A673 (cell line): ENCODE results near the gene PEX16. TPM values are rescaled to one million over a fixed set of nuclear protein-coding genes. Genes with fewer than 3 reads are reported as not detected.

Experiments
- BruUV-seq: library from RNA; stranded (reverse); fragments of 400-500 nt; replicated peaks from 2 replicates; lab custom pipeline; 2021; lab: Mats Ljungman, UMichigan
- CTCF ChIA-PET: fragments of 300-600 bp; sonication (Branson Sonifier 250); formaldehyde crosslinking; loops from one replicate; lab custom pipeline; 2022; ENCODE audit warnings: antibody characterized with exemption; lab: Charles Lee
- POLR2A ChIA-PET: fragments of 300-600 bp; sonication (Branson Sonifier 250); formaldehyde crosslinking; loops from one replicate; lab custom pipeline; 2022; ENCODE audit warnings: antibody characterized with exemption; ENCODE audit not compliant: low non-redundant PET; lab: Charles Lee
- DNase-seq: peaks from one replicate; pipeline ENCODE4 v3.0.0-alpha.2; 2015; ENCODE audit warnings: low spot score
- H3K27ac ChIP-seq: fragments of 200-600 bp; sonication (generic); 2 replicates; pipeline ENCODE4 v1.5.1; 2016; ENCODE audit warnings: mixed run types, low read depth, mild to moderate bottlenecking, mixed read lengths, antibody characterized with exemption, low read length; ENCODE audit not compliant: poor library complexity, severe bottlenecking
- H3K27me3 ChIP-seq: fragments of 200-600 bp; sonication (generic); replicated peaks from 2 replicates; pipeline ENCODE4 v1.6.1; 2017; ENCODE audit warnings: mixed run types, low read depth, mild to moderate bottlenecking, mixed read lengths, antibody characterized with exemption, low read length; ENCODE audit not compliant: insufficient read depth, poor library complexity
- H3K36me3 ChIP-seq: fragments of 200-600 bp; sonication (generic); 2 replicates; pipeline ENCODE4 v1.6.1; 2016; ENCODE audit warnings: mixed run types, mild to moderate bottlenecking, mixed read lengths, antibody characterized with exemption, low read length; ENCODE audit not compliant: insufficient read depth, poor library complexity, severe bottlenecking
- H3K4me1 ChIP-seq: fragments of 200-600 bp; sonication (generic); 2 replicates; pipeline ENCODE4 v1.6.1; 2017; ENCODE audit warnings: mixed run types, mild to moderate bottlenecking, mixed read lengths, antibody characterized with exemption, low read length; ENCODE audit not compliant: insufficient read depth, poor library complexity, severe bottlenecking
- H3K4me3 ChIP-seq: fragments of 200-600 bp; sonication (generic); 2 replicates; pipeline ENCODE4 v1.5.1; 2016; ENCODE audit warnings: low read depth, mixed run types, mild to moderate bottlenecking, mixed read lengths, low read length; ENCODE audit not compliant: poor library complexity, severe bottlenecking
- H3K9me3 ChIP-seq: fragments of 200-600 bp; sonication (generic); 2 replicates; pipeline ENCODE4 v1.6.1; 2016; ENCODE audit warnings: mixed run types, low read depth, mild to moderate bottlenecking, mixed read lengths, antibody characterized with exemption, low read length; ENCODE audit not compliant: poor library complexity, severe bottlenecking
- EZH2 ChIP-seq: fragments of 200-600 bp; sonication (generic); IDR thresholded peaks from 2 replicates; pipeline ENCODE4 v1.6.1; 2017; ENCODE audit warnings: borderline replicate concordance, low read depth, mild to moderate bottlenecking, mixed read lengths, antibody characterized with exemption, low read length; ENCODE audit not compliant: poor library complexity, severe bottlenecking
- intact Hi-C: fragments of 100-400 bp; cut with micrococcal nuclease; formaldehyde crosslinking; loops from one replicate; pipeline ENCODE4 v1.10.0; 2022; ENCODE audit not compliant: unreplicated experiment
- total RNA-seq: library from RNA; stranded (reverse); gene quantifications from 2 replicates; pipeline ENCODE4 v1.2.3, GENCODE V29; 2021
- TF ChIP-seq, protein P1 (sequence below): fragments of 300-800, 200-600 bp; sonication (generic); conservative IDR thresholded peaks from 2 replicates; pipeline ENCODE4 v1.5.1; 2017; ENCODE audit warnings: low read depth, mild to moderate bottlenecking, antibody characterized with exemption, low read length, moderate library complexity, mixed read lengths

The PEX16 gene
- total RNA-seq, 1 experiment from 2014 or later = 64.1 TPM

- POLR2A ChIA-PET = interaction anchor here (0.6 kb wide), 1 partner anchor 296 kb away, joined by 3 read pairs; no protein-coding TSS in a partner anchor
- no peak overlapping the region for H3K4me3 ChIP-seq
- DNase-seq = no peak
- TF ChIP-seq, protein P1, sequence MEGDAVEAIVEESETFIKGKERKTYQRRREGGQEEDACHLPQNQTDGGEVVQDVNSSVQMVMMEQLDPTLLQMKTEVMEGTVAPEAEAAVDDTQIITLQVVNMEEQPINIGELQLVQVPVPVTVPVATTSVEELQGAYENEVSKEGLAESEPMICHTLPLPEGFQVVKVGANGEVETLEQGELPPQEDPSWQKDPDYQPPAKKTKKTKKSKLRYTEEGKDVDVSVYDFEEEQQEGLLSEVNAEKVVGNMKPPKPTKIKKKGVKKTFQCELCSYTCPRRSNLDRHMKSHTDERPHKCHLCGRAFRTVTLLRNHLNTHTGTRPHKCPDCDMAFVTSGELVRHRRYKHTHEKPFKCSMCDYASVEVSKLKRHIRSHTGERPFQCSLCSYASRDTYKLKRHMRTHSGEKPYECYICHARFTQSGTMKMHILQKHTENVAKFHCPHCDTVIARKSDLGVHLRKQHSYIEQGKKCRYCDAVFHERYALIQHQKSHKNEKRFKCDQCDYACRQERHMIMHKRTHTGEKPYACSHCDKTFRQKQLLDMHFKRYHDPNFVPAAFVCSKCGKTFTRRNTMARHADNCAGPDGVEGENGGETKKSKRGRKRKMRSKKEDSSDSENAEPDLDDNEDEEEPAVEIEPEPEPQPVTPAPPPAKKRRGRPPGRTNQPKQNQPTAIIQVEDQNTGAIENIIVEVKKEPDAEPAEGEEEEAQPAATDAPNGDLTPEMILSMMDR = no peak
- no peak for TF ChIP-seq EZH2
- CTCF ChIA-PET = no interaction called here
- no peaks in the 10 kb centered on the region for H3K27me3 ChIP-seq
- H3K4me1 ChIP-seq = peaks cover 10% of the 10 kb centered on the region
- BruUV-seq = TSS peak; percentile 16
- H3K9me3 ChIP-seq = no peaks in the 10 kb centered on the region
- intact Hi-C loops = no loop called here
- H3K36me3 ChIP-seq = no peaks in the 10 kb centered on the region
- no peak overlapping the region for H3K27ac ChIP-seq
Measured at GRCh38 chr11:45905095-45905494, 12.6 kb downstream of the PEX16 start.

- BruUV-seq = no TSS peak
- POLR2A ChIA-PET = no interaction called here
Measured at GRCh38 chr11:45904309-45904915, 13.3 kb downstream of the PEX16 start.

DNA sequence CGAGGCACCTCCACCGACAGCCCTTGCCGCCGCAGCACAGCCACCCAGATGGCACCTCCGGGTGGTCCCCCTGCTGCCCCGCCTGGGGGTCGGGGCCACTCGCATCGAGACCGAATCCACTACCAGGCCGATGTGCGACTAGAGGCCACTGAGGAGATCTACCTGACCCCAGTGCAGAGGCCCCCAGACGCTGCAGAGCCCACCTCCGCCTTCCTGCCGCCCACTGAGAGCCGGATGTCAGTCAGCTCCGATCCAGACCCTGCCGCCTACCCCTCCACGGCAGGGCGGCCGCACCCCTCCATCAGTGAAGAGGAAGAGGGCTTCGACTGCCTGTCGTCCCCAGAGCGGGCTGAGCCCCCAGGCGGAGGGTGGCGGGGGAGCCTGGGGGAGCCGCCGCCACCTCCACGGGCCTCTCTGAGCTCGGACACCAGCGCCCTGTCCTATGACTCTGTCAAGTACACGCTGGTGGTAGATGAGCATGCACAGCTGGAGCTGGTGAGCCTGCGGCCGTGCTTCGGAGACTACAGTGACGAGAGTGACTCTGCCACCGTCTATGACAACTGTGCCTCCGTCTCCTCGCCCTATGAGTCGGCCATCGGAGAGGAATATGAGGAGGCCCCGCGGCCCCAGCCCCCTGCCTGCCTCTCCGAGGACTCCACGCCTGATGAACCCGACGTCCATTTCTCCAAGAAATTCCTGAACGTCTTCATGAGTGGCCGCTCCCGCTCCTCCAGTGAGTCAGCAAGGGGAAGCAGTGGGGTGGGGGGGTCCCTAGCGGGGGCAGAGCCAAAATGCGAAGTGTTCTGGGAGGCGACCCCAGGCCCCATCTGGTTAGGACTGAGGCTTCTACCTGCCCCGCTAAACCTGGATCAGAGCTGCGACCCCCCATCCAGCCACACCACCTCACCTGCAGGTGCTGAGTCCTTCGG lies 15.0 kb downstream of the PEX16 start:
- TF ChIP-seq EZH2 = no peak
- TF ChIP-seq, protein P1 = no peak
- ChIA-PET CTCF (no interaction called here), POLR2A (no interaction called here)
- Histone ChIP-seq H3K9me3 (no peaks in the 10 kb centered on the region), H3K36me3 (no peaks in the 10 kb centered on the region), H3K4me1 (peaks cover 18% of the 10 kb centered on the region), H3K27me3 (no peaks in the 10 kb centered on the region), H3K27ac (no peak overlapping the region), H3K4me3 (no peak overlapping the region)
- DNase-seq = no peak
- BruUV-seq = TSS peak; percentile 21
- intact Hi-C loops = loop anchor here (1.0 kb wide), 1 partner anchor 46 kb away; no protein-coding TSS in a partner anchor

More at GRCh38 chr11:45904309-45904915, 13.3 kb downstream of the PEX16 start:
- Histone ChIP-seq H3K4me1 (peaks cover 11% of the 10 kb centered on the region), H3K4me3 (no peak overlapping the region), H3K27me3 (no peaks in the 10 kb centered on the region), H3K27ac (no peak overlapping the region), H3K36me3 (no peaks in the 10 kb centered on the region), H3K9me3 (no peaks in the 10 kb centered on the region)
- CTCF ChIA-PET = no interaction called here
- intact Hi-C loops = no loop called here
- TF ChIP-seq EZH2 = no peak
- TF ChIP-seq, protein P1 = no peak
- no peak for DNase-seq
